ENCODE results near the gene HADHA.
A peak's percentile ranks its signal among the peaks of the same experiment; 100 is the strongest.
"Not testable (repeated sequence)": the region's sequence is repeated elsewhere in the genome, so short reads cannot be mapped to it uniquely, and the experiment has no call there.

Gene HADHA

DNA sequence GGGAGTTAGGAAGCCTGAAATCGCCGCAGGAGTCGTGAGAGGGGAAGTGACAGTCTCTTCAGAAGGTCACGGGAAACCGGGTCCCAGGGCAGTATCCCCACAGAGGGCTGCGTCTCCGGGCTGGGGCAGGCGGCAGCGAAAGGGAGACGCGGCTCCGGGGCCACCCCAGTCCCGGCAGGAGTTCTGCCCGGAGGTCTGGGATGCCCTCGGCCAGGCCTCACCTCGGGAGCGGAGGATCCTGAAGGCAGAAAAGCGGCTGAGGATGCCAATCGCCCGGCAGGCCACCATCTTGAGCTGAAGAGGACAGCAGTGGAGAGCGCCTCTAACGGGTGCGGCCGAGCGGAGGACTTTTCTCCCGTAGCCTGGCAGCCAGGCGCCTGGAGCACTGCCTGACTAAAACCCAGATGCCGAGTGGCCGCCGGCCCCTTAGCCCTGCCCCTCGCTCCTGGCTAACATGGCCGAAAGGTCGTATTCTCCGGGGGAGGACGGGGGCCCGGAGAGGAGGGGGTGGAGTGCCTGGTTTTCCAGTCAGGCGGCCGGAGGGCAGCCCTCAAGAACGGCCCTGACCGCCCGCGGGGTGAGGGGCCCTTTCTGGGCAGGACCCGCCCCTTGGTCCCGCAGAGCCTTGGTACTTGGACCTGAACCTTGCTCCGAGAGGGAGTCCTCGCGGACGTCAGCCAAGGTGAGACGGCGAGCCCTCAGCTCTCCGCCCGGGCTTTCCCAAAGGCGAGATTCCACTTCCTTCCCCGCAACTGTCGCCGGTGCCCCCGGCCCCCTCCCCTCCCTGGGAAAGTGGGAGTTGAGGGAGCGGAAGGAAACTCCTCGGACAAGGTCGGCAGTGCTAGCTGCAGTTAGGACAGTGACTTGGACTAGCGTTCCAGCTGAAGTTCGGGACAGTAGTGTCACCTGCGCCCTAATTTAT lies at the start of gene HADHA, which contains the start of gene HADHB:
TSS of gene HADHA (minus strand) at position 324 of the 922 bp plus-strand sequence. CDS start at position 288, 36 bp downstream.
TSS of gene HADHB (plus strand) at position 631 of the 922 bp plus-strand sequence. CDS start 9,316 bp downstream, outside the sequence.
- DNase-seq (ENCODE audit: low spot score): peak; percentile 61

DNA sequence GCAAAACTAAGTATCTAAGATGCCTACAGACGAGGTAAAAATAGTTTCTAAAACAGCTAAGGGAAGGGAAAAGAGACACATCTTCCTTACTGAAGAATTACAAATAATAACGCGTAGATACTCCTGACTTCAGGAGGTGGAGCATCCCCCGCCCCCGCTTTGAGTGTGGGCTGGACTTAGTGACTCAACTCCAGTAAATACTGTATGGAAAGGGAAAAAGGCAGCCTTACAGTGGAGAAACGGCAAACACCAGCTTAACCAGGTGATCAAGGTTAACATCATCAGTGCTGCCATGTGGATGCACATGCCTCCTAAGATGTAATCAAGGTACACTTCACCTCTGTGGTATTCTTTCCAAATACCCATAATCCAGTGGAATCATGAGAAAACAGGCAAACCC lies 48.2 kb upstream of the HADHA start:
- no peak for DNase-seq (ENCODE audit: low spot score)

DNA sequence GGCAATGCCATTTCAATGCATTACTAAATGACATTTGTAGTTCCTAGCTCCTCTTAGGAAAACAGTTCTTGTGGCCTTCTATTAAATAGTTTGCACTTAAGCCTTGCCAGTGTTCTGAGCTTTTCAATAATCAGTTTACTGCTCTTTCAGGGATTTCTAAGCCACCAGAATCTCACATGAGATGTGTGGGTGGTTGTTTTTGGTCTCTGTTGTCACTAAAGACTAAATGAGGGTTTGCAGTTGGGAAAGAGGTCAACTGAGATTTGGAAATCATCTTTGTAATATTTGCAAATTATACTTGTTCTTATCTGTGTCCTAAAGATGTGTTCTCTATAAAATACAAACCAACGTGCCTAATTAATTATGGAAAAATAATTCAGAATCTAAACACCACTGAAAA lies 45.6 kb upstream of the HADHA start:
- DNase-seq (ENCODE audit: low spot score): no peak

DNA sequence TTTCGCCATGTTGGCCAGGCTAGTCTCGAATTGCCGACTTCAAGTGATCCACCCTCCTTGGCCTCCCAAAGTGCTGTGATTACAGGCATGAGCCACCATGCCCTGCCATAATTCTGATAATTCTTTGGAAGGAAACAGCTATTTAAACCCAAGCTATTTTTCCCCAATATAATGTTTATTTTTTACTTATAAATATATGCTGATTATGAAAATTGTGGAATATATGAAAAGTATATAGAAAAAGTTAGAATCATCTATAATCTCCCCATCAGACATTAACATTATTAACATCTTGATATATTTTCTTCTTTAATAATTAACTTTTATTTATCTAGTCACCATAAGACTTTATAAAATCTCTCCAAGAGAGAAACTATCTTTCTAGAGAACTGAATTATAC lies 41.5 kb upstream of the HADHA start:
- DNase-seq (ENCODE audit: low spot score): no peak

DNA sequence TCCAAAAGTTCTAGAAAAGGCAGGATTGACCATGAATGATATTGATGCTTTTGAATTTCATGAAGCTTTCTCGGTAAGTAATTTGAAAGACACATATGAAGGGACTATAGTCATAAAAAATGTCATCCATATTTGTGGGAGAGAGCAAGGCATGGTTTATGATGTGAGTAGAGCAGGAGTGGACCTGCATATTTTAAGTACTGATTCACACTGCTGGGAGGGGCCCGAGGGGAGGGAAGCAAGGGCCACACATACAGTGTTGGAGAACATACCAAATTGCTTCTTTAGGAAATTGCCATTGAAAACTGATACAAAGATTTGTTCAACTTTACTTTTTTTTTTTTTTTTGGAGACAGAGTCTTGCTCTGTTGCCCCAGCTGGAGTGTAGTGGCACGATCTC lies 39.7 kb upstream of the HADHA start:
- no peak for DNase-seq (ENCODE audit: low spot score)

DNA sequence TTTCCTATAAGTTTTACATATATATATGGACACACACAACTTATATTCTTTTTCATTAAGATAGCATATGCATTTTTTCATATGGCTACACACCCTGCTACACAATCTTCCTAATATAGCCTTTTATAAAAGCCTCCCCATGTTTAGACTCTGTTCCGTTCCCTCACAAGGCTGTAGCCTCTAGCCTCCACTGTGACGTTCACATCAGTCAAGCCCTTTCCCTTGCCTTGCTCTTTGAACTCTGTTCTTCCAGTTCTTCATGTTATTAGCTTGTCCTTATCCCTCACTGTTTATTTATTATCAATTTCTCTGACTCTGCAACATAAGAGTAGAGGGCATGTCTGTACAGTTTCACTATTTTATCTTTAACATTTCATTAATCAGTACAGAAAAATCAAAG lies 39.2 kb upstream of the HADHA start:
- DNase-seq (ENCODE audit: low spot score): no peak

DNA sequence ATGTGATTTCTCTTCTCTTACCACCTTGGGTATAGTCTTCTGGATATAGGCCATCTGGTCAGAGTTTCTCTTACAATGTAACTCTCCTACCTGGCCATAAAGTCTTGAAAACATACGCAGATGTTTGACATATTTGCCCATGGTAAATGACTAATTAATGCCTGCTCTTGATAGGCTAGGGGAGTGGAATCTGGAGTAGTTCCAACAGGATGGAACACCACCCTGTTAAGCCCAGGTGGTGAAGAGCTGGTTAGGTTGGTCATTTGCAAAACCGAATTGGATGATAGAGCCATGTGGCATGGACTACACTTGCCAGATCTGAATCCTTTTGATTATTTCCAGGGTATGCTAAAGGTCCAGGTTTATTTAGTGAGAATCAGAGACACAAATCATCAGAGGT lies 36.8 kb upstream of the HADHA start:
- DNase-seq (ENCODE audit: low spot score): no peak

DNA sequence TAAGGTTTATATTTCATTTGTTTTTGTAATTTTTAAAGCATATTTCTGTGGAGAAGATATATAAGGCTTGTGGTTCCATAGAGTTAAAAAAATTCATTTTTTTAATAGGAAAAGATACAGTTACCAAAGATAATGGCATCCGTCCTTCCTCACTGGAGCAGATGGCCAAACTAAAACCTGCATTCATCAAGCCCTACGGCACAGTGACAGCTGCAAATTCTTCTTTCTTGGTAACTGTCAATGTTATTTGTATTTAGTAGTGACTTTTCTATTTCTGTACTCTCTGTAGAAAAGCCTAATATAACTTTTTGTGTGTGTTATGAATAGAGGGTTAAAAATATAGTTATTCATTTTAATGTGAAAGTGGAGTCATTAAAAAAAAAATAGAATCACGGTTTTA lies 35.5 kb upstream of the HADHA start:
- DNase-seq (ENCODE audit: low spot score): no peak

DNA sequence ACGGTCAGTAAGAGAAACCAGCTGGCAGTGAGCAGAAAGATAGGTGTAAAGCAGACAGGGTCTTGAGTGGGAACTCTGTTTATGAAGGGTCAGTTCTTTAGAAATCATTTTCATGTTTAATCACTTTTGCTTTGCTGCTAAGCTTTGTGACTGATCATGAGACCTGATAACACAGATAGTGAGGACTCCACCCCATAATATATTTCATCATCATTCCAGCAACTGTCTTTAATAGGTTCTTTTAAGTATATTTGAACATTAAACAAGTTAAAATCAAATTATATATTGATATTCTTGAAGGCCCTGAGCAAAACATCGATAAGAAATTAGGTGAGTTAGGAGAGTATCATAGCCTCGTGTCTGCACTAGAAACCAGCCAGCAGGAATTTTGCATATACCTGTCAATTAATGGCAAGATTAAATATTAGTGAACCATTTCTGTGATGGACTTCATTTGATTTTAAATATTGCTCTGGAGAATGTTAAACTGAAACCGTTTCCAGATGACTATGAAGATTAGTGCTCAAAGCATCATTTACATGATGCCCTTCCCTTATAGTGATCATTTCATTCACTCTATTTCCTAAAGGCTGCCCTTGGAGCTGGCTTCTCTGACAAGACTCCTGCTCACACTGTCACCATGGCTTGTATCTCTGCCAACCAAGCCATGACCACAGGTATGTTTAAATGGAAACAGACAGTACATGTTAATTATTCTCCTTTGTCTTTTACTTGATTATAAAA lies 32.2 kb upstream of the HADHA start:
- DNase-seq (ENCODE audit: low spot score): no peak

- peak; percentile 13 for DNase-seq (ENCODE audit: low spot score)
Measured at GRCh38 chr2:26274058-26274613, 29.7 kb upstream of the HADHA start.

DNA sequence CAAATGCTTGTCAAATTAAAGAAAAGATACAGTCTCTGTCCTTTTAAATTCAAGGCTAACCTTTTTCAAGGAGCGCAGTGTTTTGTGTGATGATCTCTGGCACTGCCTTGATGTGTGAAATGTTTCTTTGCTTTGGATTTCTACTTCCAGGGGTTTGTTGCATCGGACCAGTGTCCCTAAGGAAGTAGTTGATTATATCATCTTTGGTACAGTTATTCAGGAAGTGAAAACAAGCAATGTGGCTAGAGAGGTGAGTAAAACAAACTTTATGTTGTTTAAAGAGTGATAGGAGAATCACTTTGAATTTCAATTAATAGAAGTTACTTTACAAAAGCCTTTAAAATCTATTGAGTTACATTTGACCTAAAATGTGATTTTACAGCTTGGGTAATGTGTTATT lies 29.1 kb upstream of the HADHA start:
- DNase-seq (ENCODE audit: low spot score): no peak

GRCh38 chr2:26270373-26270772 lies 25.9 kb upstream of the HADHA start:
- DNase-seq (ENCODE audit: low spot score): no peak

GRCh38 chr2:26269571-26270158 lies 25.2 kb upstream of the HADHA start:
- DNase-seq (ENCODE audit: low spot score): no peak

DNA sequence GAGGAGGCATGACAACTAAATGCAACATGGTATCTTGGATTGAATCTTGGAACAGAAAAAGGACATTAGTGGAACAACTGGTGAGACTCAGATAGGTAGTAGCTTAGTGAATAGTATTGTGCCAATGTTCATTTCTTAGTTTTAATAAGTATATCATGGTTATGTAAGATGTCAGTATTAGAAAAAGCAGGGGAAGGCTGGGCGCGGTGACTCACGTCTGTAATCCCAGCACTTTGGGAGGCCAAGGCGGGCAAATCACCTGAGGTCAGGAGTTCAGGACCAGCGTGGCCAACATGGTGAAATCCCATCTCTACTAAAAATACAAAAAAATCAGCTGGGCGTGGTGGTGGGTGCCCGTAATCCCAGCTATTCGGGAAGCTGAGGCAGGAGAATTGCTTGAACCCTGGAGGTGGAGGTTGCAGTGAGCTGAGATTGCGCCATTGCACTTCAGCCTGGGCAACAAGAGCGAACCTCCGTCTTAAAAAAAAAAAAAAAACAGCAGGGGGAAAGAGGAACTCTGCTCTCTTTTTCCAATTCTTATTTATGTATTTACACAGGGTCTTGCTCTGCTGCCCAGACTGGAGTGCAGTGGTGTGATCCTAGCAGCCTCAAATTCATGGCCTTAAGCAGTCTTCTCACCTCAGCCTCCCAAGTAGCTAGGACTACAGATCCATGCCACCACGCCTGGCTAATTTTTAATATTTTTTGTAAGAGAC lies 24.4 kb upstream of the HADHA start:
- DNase-seq (ENCODE audit: low spot score): not testable (repeated sequence)

- DNase-seq (ENCODE audit: low spot score): no peak
Measured at GRCh38 chr2:26268213-26268612, 23.8 kb upstream of the HADHA start.

- DNase-seq (ENCODE audit: low spot score): not testable (repeated sequence)
Measured at GRCh38 chr2:26258836-26259235, 14.4 kb upstream of the HADHA start.

DNA sequence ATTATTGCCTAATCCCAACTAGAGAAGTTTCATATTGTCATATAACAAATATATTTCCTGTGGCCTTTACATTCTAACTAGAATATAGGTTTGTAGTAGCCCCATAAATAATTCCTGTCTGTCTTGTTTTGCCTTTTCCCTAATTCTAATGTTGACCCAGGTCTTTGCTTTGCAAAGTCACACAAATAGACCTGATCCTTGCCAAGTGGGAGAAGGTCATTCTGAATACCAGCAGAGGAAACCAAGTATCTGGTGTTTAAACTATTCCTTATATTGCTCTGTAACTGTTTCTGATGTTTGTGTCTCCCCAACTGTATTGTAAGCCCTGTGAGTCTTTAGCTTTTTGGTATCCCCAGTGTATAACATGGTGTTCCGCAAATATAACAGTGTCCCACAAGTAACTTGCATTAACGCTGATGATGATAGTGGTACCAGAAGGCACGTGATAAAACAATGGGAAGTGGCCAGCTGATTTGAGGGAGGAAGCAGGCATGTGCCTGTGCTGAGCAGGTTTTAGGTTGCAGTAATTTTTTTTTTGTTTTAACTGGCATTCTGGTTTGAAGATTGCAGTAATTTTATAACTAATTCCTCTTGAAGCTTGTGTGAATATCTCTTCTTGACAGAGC lies 11.4 kb upstream of the HADHA start:
- DNase-seq (ENCODE audit: low spot score): no peak

DNA sequence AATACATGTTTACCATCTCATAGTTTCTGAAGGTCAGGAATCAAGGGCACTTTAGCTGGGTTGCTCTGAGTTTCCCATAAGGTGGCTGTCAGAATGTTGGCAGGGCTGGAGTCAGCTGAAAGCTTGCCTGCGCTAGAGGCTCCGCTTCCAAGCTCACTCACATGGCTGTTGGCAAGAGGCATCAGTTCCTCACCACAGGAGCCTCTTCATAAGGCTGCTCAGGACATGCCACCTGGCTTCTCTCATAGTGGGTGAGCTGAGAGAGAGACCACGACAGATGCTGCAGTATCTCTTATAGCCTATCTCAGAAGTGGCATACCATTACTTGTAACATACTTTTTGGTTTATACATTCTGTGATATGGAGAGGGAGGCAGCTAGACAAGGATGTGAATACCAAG lies 7.5 kb upstream of the HADHA start:
- DNase-seq (ENCODE audit: low spot score): no peak

- DNase-seq (ENCODE audit: low spot score): no peak
Measured at GRCh38 chr2:26249625-26250024, 5.2 kb upstream of the HADHA start.

DNA sequence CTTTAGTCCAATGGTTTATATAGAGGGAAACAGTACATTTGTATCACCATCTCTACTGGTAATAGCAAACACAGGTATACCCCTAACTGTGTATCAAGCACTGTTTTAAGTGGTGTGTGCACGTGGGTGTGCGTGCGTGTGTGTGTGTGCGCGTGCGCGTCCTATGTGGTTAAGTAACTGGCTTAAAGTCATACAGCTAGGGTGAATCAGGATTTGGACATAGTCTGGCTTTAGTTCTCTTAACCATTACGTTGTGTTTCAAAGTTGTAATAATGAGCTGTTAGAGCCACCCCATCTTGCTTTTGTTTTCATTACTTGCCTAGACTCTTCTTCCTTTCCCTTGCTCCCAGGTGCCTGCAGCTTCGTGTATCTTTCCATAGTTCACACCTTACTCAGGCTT lies 2.4 kb upstream of the HADHA start:
- no peak for DNase-seq (ENCODE audit: low spot score)

DNA sequence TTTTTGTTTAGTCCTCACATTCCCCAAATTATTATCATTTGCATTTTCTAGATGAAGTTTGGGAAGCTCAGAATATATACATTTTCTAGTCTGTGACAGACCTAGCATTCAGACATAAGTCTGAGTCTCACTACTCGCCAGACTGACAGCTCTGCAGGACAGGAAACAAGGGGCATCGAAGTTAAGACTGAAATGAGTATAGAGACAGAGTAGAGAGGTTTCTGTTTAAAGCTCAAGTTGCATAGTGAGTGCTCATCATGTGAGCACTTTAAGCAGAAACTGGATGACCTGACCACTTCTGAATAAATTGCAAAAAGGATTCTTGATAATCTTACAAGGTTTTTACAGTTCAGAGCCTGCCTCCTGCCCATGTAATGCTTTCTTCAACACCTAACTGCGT lies 1.4 kb upstream of the HADHA start:
- no peak for DNase-seq (ENCODE audit: low spot score)

Measured in HuH-7.5 (cell line).